Upper lobe of left lung (tissue), 6 donors: Measurements from ENCODE around the gene DNAJB6. TPM values are rescaled to one million over a fixed set of nuclear protein-coding genes. Genes with fewer than 3 reads are reported as not detected.

ENCODE experiments used
- ATAC-seq, 2 donors: fragments of 200-7000 bp; cut with Tn5 transposase; one replicate each; pipeline ENCODE4 v1.9.1; 2022; ENCODE audit warnings: mild to moderate bottlenecking in 2 of 2, moderate library complexity in 2 of 2; ENCODE audit not compliant: low FRiP score in 2 of 2
- DNase-seq, 2 donors: peaks; one replicate each; pipeline ENCODE4 v3.0.0-alpha.2; 2019 to 2020
- H3K27ac ChIP-seq, 4 donors: fragments of 200-600 bp; sonication (generic); one replicate each; pipeline ENCODE4 v1.5.1; 2016 to 2019
- H3K27me3 ChIP-seq, 4 donors: fragments of 200-600 bp; sonication (generic); one replicate each; pipeline ENCODE4 v1.5.1; 2017 to 2019
- H3K36me3 ChIP-seq, 4 donors: fragments of 200-600 bp; sonication (generic); one replicate each; pipeline ENCODE4 v1.5.1; 2016 to 2019
- H3K4me1 ChIP-seq, 4 donors: fragments of 200-600 bp; sonication (generic); one replicate each; pipeline ENCODE4 v1.5.1; 2018 to 2019
- H3K4me3 ChIP-seq, 4 donors: fragments of 200-600 bp; sonication (generic); one replicate each; pipeline ENCODE4 v1.5.1; 2017 to 2019; ENCODE audit warnings: mild to moderate bottlenecking in 2 of 4, moderate library complexity in 1 of 4
- H3K9me3 ChIP-seq, 4 donors: fragments of 200-600 bp; sonication (generic); one replicate each; pipeline ENCODE4 v1.5.1; 2018 to 2019
- CTCF ChIP-seq, 6 experiments: fragments of 450-650 bp in 4 of 6; fragments of 200-600 bp in 2 of 6; sonication (generic) in 2 of 6; IDR thresholded peaks; one replicate each; pipeline ENCODE4 v1.5.1; 2016 to 2019; ENCODE audit warnings: antibody characterized with exemption in 6 of 6
- EP300 ChIP-seq, 4 donors: sonication (generic); formaldehyde crosslinking; IDR thresholded peaks; one replicate each; pipeline ENCODE4 v1.5.1; 2017; ENCODE audit warnings: antibody characterized with exemption in 4 of 4, control low read depth in 2 of 4
- POLR2A ChIP-seq, 4 donors: fragments of 450-650 bp; IDR thresholded peaks; one replicate each; pipeline ENCODE4 v1.5.1; 2016 to 2017; ENCODE audit warnings: antibody characterized with exemption in 4 of 4, mild to moderate bottlenecking in 2 of 4
- POLR2AphosphoS5 ChIP-seq, 2 donors: sonication (generic); formaldehyde crosslinking; IDR thresholded peaks; one replicate each; pipeline ENCODE4 v1.5.1; 2017; ENCODE audit warnings: antibody characterized with exemption in 2 of 2
- WGBS, 2 donors: methylation state at CpG; one replicate each; pipeline ENCODE4 v1.1.5; 2017 to 2018; 5-methylcytosine and 5-hydroxymethylcytosine counted together
- total RNA-seq, 6 donors: library from RNA; depleted of rRNA in 4 of 6; stranded (reverse); fragments of >200 nt in 4 of 6; gene quantifications; one replicate each; pipeline versions ENCODE4 v1.1.0 to v1.2.1, GENCODE V29; 2016 to 2021
- donor health status: DM: no; HTN: no; CAD: no; lungs with moderate emphysema.
- donor health status: DM: no; HTN: yes; CAD: no; lungs with severe emphysema.

Gene DNAJB6
- total RNA-seq, 6 donors from 2014 or later = 64.1 to 99.6 (median 83.0) TPM

GRCh38 chr7:157397731-157398691 lies 61.2 kb downstream of the DNAJB6 start:
- H3K27ac ChIP-seq = peak overlapping the region; percentile 20 to 75 (median 60)
- H3K36me3 ChIP-seq = peaks cover 0 to 47% (median 23%) of the 10 kb centered on the region in 4 donors

GRCh38 chr7:157399086-157399687 lies 62.4 kb downstream of the DNAJB6 start:
- 87 to 92% methylated on average over 11 to 19 of the region's 19 CpGs for WGBS, 2 donors
- ATAC-seq (peak in 1 of 2 donors; percentile 46), DNase-seq (peak in 1 of 2 donors; percentile 54)
- TF ChIP-seq EP300 (IDR thresholded peaks at IDR 0.05) = no peak
- TF ChIP-seq POLR2AphosphoS5 (IDR thresholded peaks at IDR 0.05) = no peak
- TF ChIP-seq CTCF (IDR thresholded peaks at IDR 0.05) = no peak
- TF ChIP-seq POLR2A (IDR thresholded peaks at IDR 0.05) = no peak
- Histone ChIP-seq H3K36me3 (peaks cover 0 to 46% (median 23%) of the 10 kb centered on the region in 4 donors), H3K9me3 (no peaks in the 10 kb centered on the region), H3K27me3 (no peaks in the 10 kb centered on the region), H3K27ac (peak overlapping the region; percentile 16 to 75 (median 41)), H3K4me3 (no peak overlapping the region), H3K4me1 (peaks cover 8 to 22% (median 17%) of the 10 kb centered on the region in 4 donors)

More at GRCh38 chr7:157397731-157398691, 61.2 kb downstream of the DNAJB6 start:
- H3K4me1 ChIP-seq = peaks cover 8 to 22% (median 17%) of the 10 kb centered on the region in 4 donors
- no peaks in the 10 kb centered on the region for H3K9me3 ChIP-seq
- TF ChIP-seq EP300 (IDR thresholded peaks at IDR 0.05) (no peak), CTCF (IDR thresholded peaks at IDR 0.05) (peak in 3 of 6 experiments; percentile 8 to 38 (median 22)), POLR2AphosphoS5 (IDR thresholded peaks at IDR 0.05) (peak in 1 of 2 donors; percentile 20)
- H3K4me3 ChIP-seq = no peak overlapping the region
- no peak for DNase-seq
- ATAC-seq = peak; percentile 63 to 67
- no peaks in the 10 kb centered on the region for H3K27me3 ChIP-seq
- WGBS, 2 donors = 45 to 54% methylated on average over 23 of the region's 23 CpGs

- WGBS, 2 donors = 83 to 92% methylated on average over 21 to 37 of the region's 38 CpGs
- H3K4me3 ChIP-seq = no peak overlapping the region
- peak in 1 of 2 donors; percentile 62 for DNase-seq
- TF ChIP-seq POLR2AphosphoS5 (IDR thresholded peaks at IDR 0.05) (no peak), POLR2A (IDR thresholded peaks at IDR 0.05) (no peak), EP300 (IDR thresholded peaks at IDR 0.05) (no peak), CTCF (IDR thresholded peaks at IDR 0.05) (no peak)
- peak overlapping the region in 1 of 4 donors; percentile 75 for H3K27ac ChIP-seq
- H3K36me3 ChIP-seq = peaks cover 0 to 51% (median 22%) of the 10 kb centered on the region in 4 donors
- H3K9me3 ChIP-seq = no peaks in the 10 kb centered on the region
- no peaks in the 10 kb centered on the region for H3K27me3 ChIP-seq
- ATAC-seq = no peak
- peaks cover 8 to 29% (median 17%) of the 10 kb centered on the region in 4 donors for H3K4me1 ChIP-seq
These were observed 63.5 kb downstream of the DNAJB6 start for GRCh38 chr7:157400171-157400860.

GRCh38 chr7:157401567-157402387 lies 65.0 kb downstream of the DNAJB6 start:
- H3K9me3 ChIP-seq = no peaks in the 10 kb centered on the region
- peaks cover 8 to 29% (median 17%) of the 10 kb centered on the region in 4 donors for H3K4me1 ChIP-seq
- peaks cover 0 to 55% (median 25%) of the 10 kb centered on the region in 4 donors for H3K36me3 ChIP-seq
- 76 to 94% methylated on average over 24 to 29 of the region's 29 CpGs for WGBS, 2 donors
- no peak overlapping the region for H3K27ac ChIP-seq
- TF ChIP-seq POLR2AphosphoS5 (IDR thresholded peaks at IDR 0.05) = no peak
- TF ChIP-seq CTCF (IDR thresholded peaks at IDR 0.05) = no peak
- no peak for TF ChIP-seq POLR2A (IDR thresholded peaks at IDR 0.05)
- TF ChIP-seq EP300 (IDR thresholded peaks at IDR 0.05) = no peak
- H3K27me3 ChIP-seq = no peaks in the 10 kb centered on the region
- DNase-seq = peak in 1 of 2 donors; percentile 53
- H3K4me3 ChIP-seq = no peak overlapping the region
- no peak for ATAC-seq
